GM23248 (cell line): ENCODE measurements around the gene NCK2.

Source experiments
- EZH2 ChIP-seq: fragments of 200-600 bp; sonication (generic); IDR thresholded peaks from 2 replicates; pipeline ENCODE4 v1.6.1; 2018; ENCODE audit warnings: antibody characterized with exemption, mild to moderate bottlenecking; ENCODE audit not compliant: insufficient read depth, poor library complexity, severe bottlenecking
- EZH2phosphoT487 ChIP-seq: fragments of 200-600 bp; sonication (generic); IDR thresholded peaks from 2 replicates; pipeline ENCODE4 v1.6.1; 2018; ENCODE audit warnings: antibody characterized with exemption, moderate library complexity, mild to moderate bottlenecking, low read depth; ENCODE audit not compliant: insufficient read depth

DNA sequence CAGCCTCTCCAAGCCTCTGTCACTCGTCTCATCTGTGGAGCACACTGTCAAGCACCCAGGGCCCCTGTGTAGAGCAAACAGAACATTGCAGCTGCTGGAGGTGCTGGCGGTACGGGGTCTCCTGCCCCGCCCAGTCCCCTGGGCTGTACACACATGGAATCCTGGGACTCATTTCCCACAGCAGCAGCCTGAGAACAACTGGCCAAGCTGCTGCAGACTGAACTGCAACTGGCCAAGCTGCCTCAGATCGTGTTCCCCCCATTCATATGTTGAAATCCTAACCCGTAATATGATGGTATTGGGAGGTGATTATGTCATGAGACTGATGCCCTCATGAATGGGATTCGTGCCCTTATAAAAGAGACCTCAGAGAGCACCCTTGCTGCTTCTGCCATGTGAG is 130.5 kb downstream of the NCK2 start:
- TF ChIP-seq EZH2: no peak
- no peak for TF ChIP-seq EZH2phosphoT487
